Measurements from ENCODE around the gene NEURL1.
"Not testable (repeated sequence)": the region's sequence is repeated elsewhere in the genome, so short reads cannot be mapped to it uniquely, and the experiment has no call there.

The NEURL1 gene

GRCh38 chr10:103602028-103602851, 108.7 kb downstream of the NEURL1 start:
- no peak for DNase-seq (ENCODE audit: low read depth in 2 of 3, low spot score in 1 of 3)

DNA sequence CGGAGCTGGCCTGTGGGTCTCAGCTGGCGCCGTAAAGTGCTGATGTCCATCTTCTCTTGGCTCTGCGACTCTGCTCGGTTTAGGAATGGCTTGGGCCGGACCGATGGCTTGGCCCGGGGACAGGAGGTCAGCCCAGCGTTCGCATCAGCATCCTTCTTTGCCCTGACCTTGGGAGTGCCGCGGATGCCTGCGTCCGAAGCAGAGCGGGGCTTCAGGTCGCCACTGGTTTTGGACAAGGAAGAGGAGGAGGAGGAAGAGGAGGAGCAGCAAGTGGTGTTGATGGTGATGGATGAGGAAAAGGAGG, 109.3 kb downstream of the NEURL1 start:
- DNase-seq (ENCODE audit: low read depth in 2 of 3, low spot score in 1 of 3), result no peak

GRCh38 chr10:103603382-103603781, 109.9 kb downstream of the NEURL1 start:
- no peak for DNase-seq (ENCODE audit: low read depth in 2 of 3, low spot score in 1 of 3)

DNA sequence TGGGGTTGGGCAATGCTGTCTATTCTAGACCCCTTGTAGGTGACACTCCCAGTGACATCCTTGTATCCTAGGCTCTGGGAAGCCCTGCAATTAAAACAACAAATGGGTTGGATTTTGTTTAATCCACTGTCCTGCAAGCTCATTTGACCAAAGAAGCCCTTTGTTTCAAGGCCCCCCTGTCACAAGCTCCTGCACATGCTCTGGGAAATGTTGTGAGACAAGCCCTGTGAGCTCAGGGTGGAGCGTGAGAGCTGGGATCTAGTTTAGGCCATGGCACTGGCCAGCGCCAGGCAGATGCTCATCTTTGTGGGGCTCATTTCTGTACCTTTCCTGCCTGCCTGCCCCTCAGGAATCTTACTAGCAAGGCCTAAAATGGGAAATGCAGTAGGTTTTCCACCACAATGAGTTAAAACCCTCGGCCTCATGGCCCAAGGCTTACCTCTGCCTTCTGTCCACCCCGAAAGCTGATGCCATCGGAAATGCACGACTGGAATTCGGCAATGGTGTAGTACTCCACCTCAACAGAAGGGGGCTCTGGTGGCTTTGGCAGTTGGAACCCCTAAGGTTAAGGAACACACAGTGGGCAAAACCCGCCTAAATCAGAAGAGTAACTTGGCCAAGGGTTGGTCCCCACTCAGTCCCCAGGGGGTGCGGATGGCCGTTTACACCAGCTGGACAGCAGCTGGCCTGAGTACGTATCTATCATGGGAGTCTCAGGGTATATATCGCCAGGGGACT, 112.0 kb downstream of the NEURL1 start:
- DNase-seq (ENCODE audit: low read depth in 2 of 3, low spot score in 1 of 3), result peak in 2 of 3 donors; percentile 15 to 49

GRCh38 chr10:103606097-103606438, 112.6 kb downstream of the NEURL1 start:
- not testable (repeated sequence) for DNase-seq (ENCODE audit: low read depth in 2 of 3, low spot score in 1 of 3)

GRCh38 chr10:103607051-103607450, 113.5 kb downstream of the NEURL1 start:
- not testable (repeated sequence) for DNase-seq (ENCODE audit: low read depth in 2 of 3, low spot score in 1 of 3)

DNA sequence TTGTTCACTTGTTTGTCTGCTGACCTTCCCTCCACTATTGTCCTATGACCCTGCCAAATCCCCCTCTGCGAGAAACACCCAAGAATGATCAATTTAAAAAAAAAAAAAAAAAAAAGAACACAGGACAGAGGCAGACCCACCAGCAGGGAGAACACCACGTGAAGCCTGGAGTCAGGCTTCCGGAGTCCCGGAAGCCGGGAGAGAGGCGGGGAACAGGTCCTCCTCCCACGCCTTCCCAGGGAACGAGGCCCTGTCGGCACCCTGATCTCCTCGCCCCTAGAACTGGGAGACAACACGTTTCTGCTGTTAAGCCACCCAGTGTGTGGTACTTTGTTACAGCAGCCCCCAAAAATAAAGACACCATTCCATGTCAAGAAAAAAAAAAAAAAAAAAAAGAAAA, 114.6 kb downstream of the NEURL1 start:
- DNase-seq (ENCODE audit: low read depth in 2 of 3, low spot score in 1 of 3), result not testable (repeated sequence)

- DNase-seq (ENCODE audit: low read depth in 2 of 3, low spot score in 1 of 3), result no peak
These were observed 116.0 kb downstream of the NEURL1 start for GRCh38 chr10:103609231-103610082.

GRCh38 chr10:103610083-103610472, 116.6 kb downstream of the NEURL1 start:
- no peak for DNase-seq (ENCODE audit: low read depth in 2 of 3, low spot score in 1 of 3)

DNA sequence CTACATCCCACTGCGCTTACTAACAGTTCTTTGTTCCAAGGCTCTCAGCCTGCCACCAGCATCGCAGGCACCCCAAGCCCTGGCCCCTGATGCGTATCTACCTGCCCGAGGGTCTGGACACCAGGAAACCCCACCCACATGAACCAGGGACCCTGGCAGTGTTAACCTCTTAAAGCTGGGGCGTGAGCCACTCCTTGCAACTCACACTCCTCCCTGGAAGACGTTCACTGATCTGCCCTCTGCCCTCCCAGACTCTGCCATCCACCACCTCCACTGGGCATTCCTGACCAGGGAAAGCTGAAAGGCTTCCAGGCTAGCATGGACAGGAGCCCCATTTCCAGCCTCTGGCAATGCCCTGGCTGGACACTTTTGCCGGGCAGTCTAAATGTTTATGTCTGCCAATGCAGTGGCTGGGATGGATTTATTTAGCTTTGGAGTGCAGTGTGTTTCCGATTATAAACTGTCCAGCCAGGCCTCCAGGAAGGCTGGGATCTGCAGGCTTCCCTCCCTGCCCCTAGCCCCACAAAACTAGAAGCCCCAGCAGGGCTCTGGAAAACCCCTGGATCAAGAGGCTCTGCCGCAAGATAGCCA, 117.5 kb downstream of the NEURL1 start:
- DNase-seq (ENCODE audit: low read depth in 2 of 3, low spot score in 1 of 3), result no peak

DNA sequence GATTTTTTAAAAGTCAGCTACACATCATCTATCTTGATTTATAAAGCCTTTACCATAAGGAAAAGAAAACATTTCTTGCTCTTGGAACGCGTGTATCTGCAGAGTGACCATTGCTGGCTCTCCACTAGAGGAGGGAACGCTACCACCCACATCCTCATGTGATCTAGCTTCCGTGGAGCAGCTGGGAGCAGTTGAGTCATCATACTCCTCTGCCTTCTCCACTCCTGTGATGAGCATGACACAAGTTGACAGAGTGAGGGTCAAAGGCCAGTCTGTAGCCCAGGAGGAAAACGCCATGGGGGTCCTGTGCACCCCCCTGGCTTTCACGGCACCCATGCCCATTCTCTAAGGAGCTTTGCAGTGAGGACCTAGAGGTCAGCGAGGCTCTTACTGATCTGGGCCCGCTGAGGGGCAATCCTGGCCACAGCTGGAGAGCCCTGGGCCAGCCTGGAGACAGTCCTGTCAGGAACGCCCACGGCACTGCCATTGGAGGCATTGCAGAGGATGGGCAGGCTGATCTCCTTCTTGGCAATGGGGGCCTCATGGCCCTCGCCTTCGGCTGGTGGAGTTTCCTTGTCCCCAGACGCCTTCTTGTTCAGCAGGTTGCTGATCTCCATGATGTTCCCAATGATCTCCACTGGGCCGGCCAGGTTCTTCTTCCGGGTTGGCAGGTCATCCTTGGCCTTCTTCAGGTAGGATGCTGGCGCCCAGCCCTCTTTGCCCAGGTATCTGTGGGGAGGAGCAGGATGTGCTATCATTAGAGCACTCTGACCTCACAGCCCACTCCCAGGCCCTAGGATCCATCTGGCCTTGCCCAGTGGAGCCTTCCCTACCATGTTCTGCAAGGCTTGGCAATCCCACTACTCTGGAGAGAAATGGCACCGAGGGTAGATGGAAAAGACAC, 119.2 kb downstream of the NEURL1 start:
- DNase-seq (ENCODE audit: low read depth in 2 of 3, low spot score in 1 of 3), result no peak

DNA sequence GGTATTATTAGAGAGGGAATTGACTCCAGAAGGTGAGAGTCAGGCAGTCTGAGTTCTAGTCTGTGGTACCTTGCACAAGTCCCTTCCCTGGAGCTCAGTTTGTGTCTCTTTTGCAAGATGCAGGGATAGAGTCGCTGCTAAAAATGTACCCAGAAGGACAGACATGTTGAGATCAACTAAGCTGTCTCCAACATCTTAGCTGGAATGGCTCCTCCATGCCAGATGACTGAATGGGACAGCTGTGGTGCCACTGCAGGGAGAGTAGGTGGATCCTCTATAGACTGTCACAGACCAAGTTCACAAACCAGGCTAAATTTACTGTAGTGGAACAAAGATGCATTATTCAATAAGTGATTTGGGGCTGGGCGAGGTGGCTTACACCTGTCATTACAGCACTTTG, 120.1 kb downstream of the NEURL1 start:
- DNase-seq (ENCODE audit: low read depth in 2 of 3, low spot score in 1 of 3), result no peak

GRCh38 chr10:103614306-103615158, 121.0 kb downstream of the NEURL1 start:
- DNase-seq (ENCODE audit: low read depth in 2 of 3, low spot score in 1 of 3), result no peak

DNA sequence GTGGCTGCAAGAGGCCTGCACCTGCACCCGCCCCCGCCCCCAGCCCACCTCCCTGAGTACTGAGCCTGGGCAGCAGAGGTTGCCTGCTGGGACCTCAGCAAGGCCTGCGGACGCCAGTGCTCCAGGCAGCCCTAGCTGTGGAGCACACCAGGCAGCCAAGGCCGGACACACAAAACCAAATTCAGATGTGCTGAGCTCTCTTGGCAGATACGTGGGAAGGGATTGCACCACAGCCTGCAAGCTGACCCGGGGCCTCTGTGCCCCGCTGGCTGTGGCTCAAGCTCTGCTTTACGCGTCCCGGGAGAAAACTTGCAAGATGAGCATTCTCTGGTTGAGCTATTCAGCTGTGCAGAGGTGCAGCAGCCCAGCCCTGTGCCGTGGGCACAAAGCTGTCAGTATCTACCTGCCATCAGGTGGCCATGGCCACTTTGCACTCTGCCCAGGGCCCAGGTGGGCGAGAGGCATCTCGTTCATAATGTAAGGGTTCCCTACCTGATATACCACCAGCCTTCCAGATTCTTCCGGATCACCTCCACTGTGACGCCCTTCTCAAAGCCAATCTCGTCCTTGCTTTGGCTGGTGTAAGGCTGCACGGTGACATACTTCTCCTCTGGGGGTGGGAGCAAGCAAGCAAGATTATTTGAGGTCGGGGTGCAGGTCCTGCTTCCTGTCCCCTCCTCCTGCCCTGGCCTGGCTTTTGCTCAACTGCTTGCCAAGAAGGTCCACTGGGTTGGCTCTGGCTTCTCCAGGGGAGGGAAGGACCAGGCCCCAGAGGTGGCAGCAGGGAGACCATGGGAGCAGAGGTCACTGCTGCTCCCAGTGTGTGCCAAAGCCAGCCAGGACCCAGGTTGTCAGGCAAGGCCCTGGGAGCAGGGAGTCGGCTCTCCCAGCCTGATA, 123.4 kb downstream of the NEURL1 start:
- DNase-seq (ENCODE audit: low read depth in 2 of 3, low spot score in 1 of 3), result no peak

- DNase-seq (ENCODE audit: low read depth in 2 of 3, low spot score in 1 of 3), result no peak
These were observed 124.3 kb downstream of the NEURL1 start for GRCh38 chr10:103617602-103618385.

GRCh38 chr10:103618575-103619423, 125.3 kb downstream of the NEURL1 start:
- no peak for DNase-seq (ENCODE audit: low read depth in 2 of 3, low spot score in 1 of 3)

All from stimulated activated CD4-positive, alpha-beta T cell treated with anti-CD3 and anti-CD28 coated beads, Interleukin-12 subunit alpha, Interleukin-12 subunit beta, amount 100 ng/mL, for 48 hours (primary cell).